Neural progenitor cell (in vitro differentiated cells): ENCODE data around the gene HINFP. TPM values are rescaled to one million over a fixed set of nuclear protein-coding genes. Genes with fewer than 3 reads are reported as not detected.

Experiments
- DNase-seq: peaks from one replicate; pipeline ENCODE4 v3.0.0-alpha.2; 2016; ENCODE audit warnings: low spot score
- H2AFZ ChIP-seq: fragments of 200-600 bp; sonication (generic); replicated peaks from 2 replicates; pipeline ENCODE4 v1.6.1; 2016; ENCODE audit warnings: antibody characterized with exemption
- H3F3A ChIP-seq: fragments of 200-600 bp; sonication (generic); 2 replicates; pipeline ENCODE4 v1.6.1; 2016; ENCODE audit warnings: antibody characterized with exemption, low read depth
- H3K27ac ChIP-seq: fragments of 200-600 bp; sonication (generic); 2 replicates; pipeline ENCODE4 v1.5.1; 2016; ENCODE audit warnings: mild to moderate bottlenecking
- H3K27me3 ChIP-seq: fragments of 200-600 bp; sonication (generic); 2 replicates; pipeline ENCODE4 v1.6.1; 2016; ENCODE audit warnings: mild to moderate bottlenecking, moderate library complexity
- H3K36me3 ChIP-seq: fragments of 200-600 bp; sonication (generic); 2 replicates; pipeline ENCODE4 v1.5.1; 2016
- H3K4me1 ChIP-seq: fragments of 200-600 bp; sonication (generic); 2 replicates; pipeline ENCODE4 v1.6.1; 2016; ENCODE audit warnings: mixed run types
- H3K4me2 ChIP-seq: fragments of 200-600 bp; sonication (generic); 2 replicates; pipeline ENCODE4 v1.6.1; 2016
- H3K4me3 ChIP-seq: fragments of 200-600 bp; sonication (generic); 2 replicates; pipeline ENCODE4 v1.5.1; 2016
- H3K79me2 ChIP-seq: fragments of 200-600 bp; sonication (generic); 2 replicates; pipeline ENCODE4 v1.6.1; 2016; ENCODE audit warnings: low read depth
- H3K9ac ChIP-seq: fragments of 200-600 bp; sonication (generic); 2 replicates; pipeline ENCODE4 v1.6.1; 2016
- H3K9me3 ChIP-seq: fragments of 200-600 bp; sonication (generic); 2 replicates; pipeline ENCODE4 v1.5.1; 2016; ENCODE audit warnings: low read depth
- H4K20me1 ChIP-seq: fragments of 200-600 bp; sonication (generic); 2 replicates; pipeline ENCODE4 v1.6.1; 2016; ENCODE audit warnings: low read depth
- H3K27ac Mint-ChIP-seq: 3 replicates; pipeline ENCODE4 v1.8.0; 2021; ENCODE audit warnings: mixed read lengths
- H3K27me3 Mint-ChIP-seq: 2 replicates; pipeline ENCODE4 v1.8.0; 2022; ENCODE audit warnings: low read depth, mild to moderate bottlenecking, inconsistent platforms, moderate library complexity, mixed read lengths; ENCODE audit not compliant: insufficient read depth
- H3K36me3 Mint-ChIP-seq: 3 replicates; pipeline ENCODE4 v1.8.0; 2021; ENCODE audit warnings: mixed read lengths
- H3K4me1 Mint-ChIP-seq: 3 replicates; pipeline ENCODE4 v1.8.0; 2021; ENCODE audit warnings: mixed read lengths
- H3K4me3 Mint-ChIP-seq: 3 replicates; pipeline ENCODE4 v1.8.0; 2021; ENCODE audit warnings: mild to moderate bottlenecking, moderate library complexity, mixed read lengths
- H3K9me3 Mint-ChIP-seq: 3 replicates; pipeline ENCODE4 v1.8.0; 2020; ENCODE audit warnings: mixed read lengths
- CTCF ChIP-seq: fragments of 200-600 bp; sonication (generic); IDR thresholded peaks from 2 replicates; pipeline ENCODE4 v1.5.1; 2017; ENCODE audit warnings: antibody characterized with exemption, mild to moderate bottlenecking
- EZH2 ChIP-seq: fragments of 200-600 bp; sonication (generic); IDR thresholded peaks from 2 replicates; pipeline ENCODE4 v1.6.1; 2017; ENCODE audit warnings: antibody characterized with exemption, mild to moderate bottlenecking, moderate library complexity
- EZH2phosphoT487 ChIP-seq: fragments of 200-600 bp; sonication (generic); IDR thresholded peaks from 2 replicates; pipeline ENCODE4 v1.6.1; 2017; ENCODE audit warnings: antibody characterized with exemption
- total RNA-seq: library from RNA; depleted of rRNA; stranded (reverse); fragments of >200 nt; gene quantifications from 2 replicates; pipeline ENCODE4 v1.2.3, GENCODE V29; 2015; ENCODE audit warnings: low replicate concordance

Gene HINFP
- total RNA-seq, 1 donor from 2014 or later = 32.5 TPM

DNA sequence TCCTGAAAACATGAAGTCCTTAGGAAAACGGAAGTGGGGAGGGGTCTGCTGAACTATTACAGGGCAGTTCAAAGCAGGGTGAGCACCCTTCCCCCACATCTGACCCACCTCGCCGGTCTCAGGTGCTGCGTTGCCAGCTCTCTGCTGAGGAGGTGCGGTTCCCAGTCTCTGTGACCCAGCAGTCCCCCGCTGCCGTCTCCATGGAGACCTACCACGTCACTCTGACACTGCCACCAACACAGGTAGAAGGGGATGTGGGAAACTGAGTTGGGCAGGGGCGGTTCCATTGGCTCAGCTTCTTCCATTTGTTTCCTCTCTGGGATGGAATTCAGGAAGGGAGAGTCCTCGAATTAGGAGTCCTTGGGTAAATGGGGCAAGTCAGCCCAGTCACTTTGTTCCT lies 10.9 kb upstream of the HINFP start:
- no peak for DNase-seq
- peaks cover 26% of the 10 kb centered on the region for H3F3A ChIP-seq

DNA sequence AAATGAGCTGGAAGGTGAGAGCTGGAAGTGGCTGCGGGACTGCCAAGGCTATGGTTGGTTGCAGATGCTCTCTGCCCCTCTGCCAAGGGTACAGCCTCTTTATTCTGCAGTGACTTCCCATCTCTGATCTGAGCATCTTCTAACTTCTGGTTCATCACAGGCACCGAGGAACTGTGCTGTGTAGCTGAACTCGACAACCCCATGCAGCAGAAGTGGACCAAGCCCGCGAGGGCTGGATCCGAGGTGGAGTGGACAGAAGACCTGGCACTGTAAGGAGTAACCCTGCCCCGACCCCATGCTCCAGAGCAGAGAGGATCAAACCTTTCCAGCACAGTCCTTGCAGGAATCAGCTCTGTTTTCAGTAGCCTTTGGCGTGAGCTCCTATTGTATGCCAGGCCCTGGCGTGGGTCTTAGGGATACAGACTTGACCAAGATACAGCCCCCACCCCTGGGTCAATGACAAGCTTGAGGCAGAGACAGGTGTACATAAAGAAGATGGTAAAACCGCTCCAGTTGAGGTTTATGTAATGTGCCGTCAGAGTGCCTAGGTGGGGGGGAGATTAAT lies 9.9 kb upstream of the HINFP start:
- Histone ChIP-seq H3K36me3 (no peaks in the 10 kb centered on the region), H2AFZ (no peak overlapping the region), H3K4me2 (no peak overlapping the region), H3K4me3 (no peak overlapping the region), H3K9ac (no peak overlapping the region), H3K4me1 (peaks cover 9% of the 10 kb centered on the region), H3F3A (peaks cover 20% of the 10 kb centered on the region), H3K9me3 (no peaks in the 10 kb centered on the region), H3K27ac (no peak overlapping the region), H3K27me3 (peaks cover 15% of the 10 kb centered on the region), H4K20me1 (peaks cover 4% of the 10 kb centered on the region), H3K79me2 (peaks cover 4% of the 10 kb centered on the region)
- H3K9me3 Mint-ChIP-seq = no peaks in the 10 kb centered on the region
- H3K4me1 Mint-ChIP-seq = peaks cover 17% of the 10 kb centered on the region
- DNase-seq = no peak
- H3K27ac Mint-ChIP-seq = no peak overlapping the region
- TF ChIP-seq EZH2phosphoT487 (no peak), CTCF (no peak), EZH2 (no peak)
- peaks cover 8% of the 10 kb centered on the region for H3K36me3 Mint-ChIP-seq
- H3K4me3 Mint-ChIP-seq = no peak overlapping the region
- H3K27me3 Mint-ChIP-seq = no peaks in the 10 kb centered on the region

More for the DNA sequence above, 10.9 kb upstream of the HINFP start:
- Histone ChIP-seq H3K9ac (no peak overlapping the region), H3K27me3 (peaks cover 15% of the 10 kb centered on the region), H3K4me2 (no peak overlapping the region), H3K4me1 (peaks cover 9% of the 10 kb centered on the region), H3K9me3 (no peaks in the 10 kb centered on the region), H3K4me3 (no peak overlapping the region), H4K20me1 (peaks cover 4% of the 10 kb centered on the region), H2AFZ (no peak overlapping the region), H3K79me2 (peaks cover 4% of the 10 kb centered on the region), H3K27ac (no peak overlapping the region), H3K36me3 (no peaks in the 10 kb centered on the region)
- Mint-ChIP-seq H3K9me3 (no peaks in the 10 kb centered on the region), H3K4me3 (no peak overlapping the region), H3K36me3 (peaks cover 7% of the 10 kb centered on the region), H3K4me1 (peaks cover 24% of the 10 kb centered on the region), H3K27me3 (no peaks in the 10 kb centered on the region), H3K27ac (no peak overlapping the region)
- TF ChIP-seq CTCF (no peak), EZH2phosphoT487 (no peak), EZH2 (no peak)

GRCh38 chr11:119112314-119113020 lies 8.9 kb upstream of the HINFP start:
- H3F3A ChIP-seq = peaks cover 15% of the 10 kb centered on the region
- Mint-ChIP-seq H3K4me1 (peaks cover 12% of the 10 kb centered on the region), H3K27ac (no peak overlapping the region), H3K36me3 (peaks cover 8% of the 10 kb centered on the region), H3K27me3 (no peaks in the 10 kb centered on the region), H3K4me3 (no peak overlapping the region), H3K9me3 (no peaks in the 10 kb centered on the region)
- DNase-seq = no peak
- no peaks in the 10 kb centered on the region for H3K36me3 ChIP-seq
- H3K4me3 ChIP-seq = no peak overlapping the region
- no peak overlapping the region for H2AFZ ChIP-seq
- H4K20me1 ChIP-seq = peaks cover 4% of the 10 kb centered on the region
- H3K9me3 ChIP-seq = no peaks in the 10 kb centered on the region
- TF ChIP-seq EZH2phosphoT487 (no peak), CTCF (no peak), EZH2 (no peak)
- H3K4me2 ChIP-seq = no peak overlapping the region
- H3K9ac ChIP-seq = no peak overlapping the region
- H3K79me2 ChIP-seq = peaks cover 4% of the 10 kb centered on the region
- no peak overlapping the region for H3K27ac ChIP-seq
- H3K4me1 ChIP-seq = peaks cover 9% of the 10 kb centered on the region
- peaks cover 14% of the 10 kb centered on the region for H3K27me3 ChIP-seq
